Left ventricle myocardium superior (tissue), 1 donor: ENCODE measurements around the gene MROH9. TPM values are rescaled to one million over a fixed set of nuclear protein-coding genes. Genes with fewer than 3 reads are reported as not detected.

Experiments used
- ATAC-seq: fragments of 200-7000 bp; cut with Tn5 transposase; one replicate; pipeline ENCODE4 v1.9.1; 2020; ENCODE audit warnings: mild to moderate bottlenecking, moderate library complexity
- DNase-seq: peaks from one replicate; pipeline ENCODE4 v3.0.0-alpha.2; 2020
- intact Hi-C: fragments of 100-400 bp; cut with micrococcal nuclease; formaldehyde crosslinking; loops from one replicate; pipeline ENCODE4 v1.11.0; 2022
- total RNA-seq: library from RNA; stranded (reverse); fragmentation: NEBNext Ultra II Directional; extraction: Animal tissue kit (Norgen Biotek cat#: 25700); gene quantifications from one replicate; pipeline ENCODE4 v1.2.1, GENCODE V29; 2021
- donor health status: DM: no; HTN: yes; CAD: no; lungs with severe emphysema.

MROH9 gene
- total RNA-seq, 1 donor from 2014 or later: not detected

GRCh38 chr1:171061425-171062143, 126.2 kb downstream of the MROH9 start:
- intact Hi-C loops: no loop called here
- ATAC-seq (no peak), DNase-seq (no peak)

GRCh38 chr1:171062902-171063301, 127.6 kb downstream of the MROH9 start:
- DNase-seq (no peak), ATAC-seq (no peak)
- intact Hi-C loops: no loop called here

GRCh38 chr1:171075041-171075440, 139.7 kb downstream of the MROH9 start:
- intact Hi-C loops: no loop called here
- no peak for DNase-seq
- ATAC-seq: no peak

GRCh38 chr1:171081314-171081753, 146.0 kb downstream of the MROH9 start:
- ATAC-seq (peak; percentile 53), DNase-seq (no peak)
- intact Hi-C loops: loop anchor here (2.0 kb wide), 3 partner anchors 107 to 231 kb away; no protein-coding TSS in a partner anchor

- ATAC-seq (peak; percentile 10), DNase-seq (no peak)
- intact Hi-C loops: loop anchor here (2.0 kb wide), 3 partner anchors 107 to 231 kb away; no protein-coding TSS in a partner anchor
These were observed 146.4 kb downstream of the MROH9 start for GRCh38 chr1:171081763-171082201.

GRCh38 chr1:171082606-171083005, 147.3 kb downstream of the MROH9 start:
- DNase-seq: no peak
- intact Hi-C loops: no loop called here
- no peak for ATAC-seq

- intact Hi-C loops: no loop called here
These were observed 147.9 kb downstream of the MROH9 start for GRCh38 chr1:171083222-171083621.

GRCh38 chr1:171084091-171084490, 148.8 kb downstream of the MROH9 start:
- ATAC-seq (peak; percentile 92), DNase-seq (no peak)
- intact Hi-C loops: no loop called here

More at GRCh38 chr1:171083222-171083621, 147.9 kb downstream of the MROH9 start:
- DNase-seq (no peak), ATAC-seq (no peak)

- ATAC-seq (no peak), DNase-seq (no peak)
- intact Hi-C loops: no loop called here
These were observed 149.5 kb downstream of the MROH9 start for GRCh38 chr1:171084870-171085269.

GRCh38 chr1:171087896-171088295, 152.6 kb downstream of the MROH9 start:
- DNase-seq (no peak), ATAC-seq (no peak)
- intact Hi-C loops: no loop called here

- no peak for ATAC-seq
- intact Hi-C loops: no loop called here
These were observed 155.3 kb downstream of the MROH9 start, which contains the start of gene FMO3 for GRCh38 chr1:171090604-171091003. Gene FMO3 (plus strand): TSS chr1:171090905. CDS start chr1:171092659, 1,754 bp downstream.

GRCh38 chr1:171103862-171104261, 168.5 kb downstream of the MROH9 start:
- intact Hi-C loops: no loop called here
- ATAC-seq: no peak
- no peak for DNase-seq

More at GRCh38 chr1:171090604-171091003, 155.3 kb downstream of the MROH9 start, which contains the start of gene FMO3:
- DNase-seq: no peak

- no peak for DNase-seq
- peak; percentile 50 for ATAC-seq
- intact Hi-C loops: no loop called here
These were observed 172.1 kb downstream of the MROH9 start for GRCh38 chr1:171107262-171107940.

GRCh38 chr1:171107969-171108368, 172.6 kb downstream of the MROH9 start:
- ATAC-seq (no peak), DNase-seq (no peak)
- intact Hi-C loops: no loop called here

- intact Hi-C loops: no loop called here
These were observed 174.6 kb downstream of the MROH9 start for GRCh38 chr1:171109966-171110365.

GRCh38 chr1:171110621-171111326, 175.4 kb downstream of the MROH9 start:
- ATAC-seq (peak; percentile 68), DNase-seq (no peak)
- intact Hi-C loops: no loop called here

More at GRCh38 chr1:171109966-171110365, 174.6 kb downstream of the MROH9 start:
- ATAC-seq: no peak
- no peak for DNase-seq

- no peak for ATAC-seq
- no peak for DNase-seq
- intact Hi-C loops: no loop called here
These were observed 176.8 kb downstream of the MROH9 start for GRCh38 chr1:171112119-171112518.

- DNase-seq: no peak
- ATAC-seq: no peak
- intact Hi-C loops: no loop called here
These were observed 178.0 kb downstream of the MROH9 start for GRCh38 chr1:171113382-171113781.
